Measurements from ENCODE around the gene DNAJC15. TPM values are rescaled to one million over a fixed set of nuclear protein-coding genes. Genes with fewer than 3 reads are reported as not detected.

Gene DNAJC15
- total RNA-seq, 1 experiment from 2014 or later = 22.9 TPM

- DNase-seq (ENCODE audit: low spot score) = no peak
Observed at GRCh38 chr13:43083750-43084149, 60.4 kb downstream of the DNAJC15 start.

GRCh38 chr13:43085545-43085944, 62.2 kb downstream of the DNAJC15 start:
- no peak for DNase-seq (ENCODE audit: low spot score)

- DNase-seq (ENCODE audit: low spot score) = no peak
Observed at GRCh38 chr13:43086181-43086580, 62.8 kb downstream of the DNAJC15 start.

- DNase-seq (ENCODE audit: low spot score) = no peak
Observed at GRCh38 chr13:43088093-43088511, 64.7 kb downstream of the DNAJC15 start.

GRCh38 chr13:43089912-43090498, 66.6 kb downstream of the DNAJC15 start:
- DNase-seq (ENCODE audit: low spot score) = no peak

GRCh38 chr13:43094901-43095300, 71.5 kb downstream of the DNAJC15 start:
- DNase-seq (ENCODE audit: low spot score) = no peak

GRCh38 chr13:43095771-43096719, 72.7 kb downstream of the DNAJC15 start:
- no peak for DNase-seq (ENCODE audit: low spot score)

- DNase-seq (ENCODE audit: low spot score) = no peak
Observed at GRCh38 chr13:43100667-43101066, 77.3 kb downstream of the DNAJC15 start.

- DNase-seq (ENCODE audit: low spot score) = no peak
Observed at GRCh38 chr13:43102304-43102703, 78.9 kb downstream of the DNAJC15 start.

- no peak for DNase-seq (ENCODE audit: low spot score)
Observed at GRCh38 chr13:43107780-43108179, 84.4 kb downstream of the DNAJC15 start.

GRCh38 chr13:43110036-43110435, 86.7 kb downstream of the DNAJC15 start:
- DNase-seq (ENCODE audit: low spot score) = no peak

GRCh38 chr13:43110658-43111057, 87.3 kb downstream of the DNAJC15 start:
- DNase-seq (ENCODE audit: low spot score) = no peak

- no peak for DNase-seq (ENCODE audit: low spot score)
Observed at GRCh38 chr13:43111559-43112400, 88.4 kb downstream of the DNAJC15 start.

GRCh38 chr13:43113603-43114002, 90.2 kb downstream of the DNAJC15 start:
- peak; percentile 33 for DNase-seq (ENCODE audit: low spot score)

GRCh38 chr13:43114504-43114903, 91.1 kb downstream of the DNAJC15 start:
- no peak for DNase-seq (ENCODE audit: low spot score)

- DNase-seq (ENCODE audit: low spot score) = no peak
Observed at GRCh38 chr13:43115141-43115540, 91.8 kb downstream of the DNAJC15 start.

GRCh38 chr13:43116242-43116641, 92.9 kb downstream of the DNAJC15 start:
- no peak for DNase-seq (ENCODE audit: low spot score)

- no peak for DNase-seq (ENCODE audit: low spot score)
Observed at GRCh38 chr13:43118521-43118920, 95.1 kb downstream of the DNAJC15 start.

- DNase-seq (ENCODE audit: low spot score) = no peak
Observed at GRCh38 chr13:43119206-43119605, 95.8 kb downstream of the DNAJC15 start.

- no peak for DNase-seq (ENCODE audit: low spot score)
Observed at GRCh38 chr13:43122791-43123190, 99.4 kb downstream of the DNAJC15 start.

GRCh38 chr13:43123856-43124255, 100.5 kb downstream of the DNAJC15 start:
- DNase-seq (ENCODE audit: low spot score) = no peak

- DNase-seq (ENCODE audit: low spot score) = no peak
Observed at GRCh38 chr13:43124490-43124889, 101.1 kb downstream of the DNAJC15 start.

Data from H4 (cell line).